Gastrocnemius medialis (tissue), 4 donors: ENCODE results near the gene SRSF9. TPM values are rescaled to one million over a fixed set of nuclear protein-coding genes. Genes with fewer than 3 reads are reported as not detected.

ENCODE experiments used
- ATAC-seq, 2 donors: fragments of 150-250 bp; one replicate each; pipeline ENCODE4 v1.9.1; 2016
- DNase-seq, 2 donors: peaks; one replicate each; pipeline ENCODE4 v3.0.0-alpha.2; 2019
- H3K27ac ChIP-seq, 4 donors: fragments of 200-600 bp; sonication (generic); 1 replicate in 1 of 4; 2 replicates in 3 of 4; pipeline ENCODE4 v1.5.1; 2016 to 2018; ENCODE audit warnings: mild to moderate bottlenecking in 2 of 4, moderate library complexity in 1 of 4
- H3K27me3 ChIP-seq, 3 donors: fragments of 200-600 bp; sonication (generic) in 2 of 3; 1 replicate in 1 of 3; 2 replicates in 2 of 3; pipeline versions ENCODE4 v1.5.1 to v1.6.0; 2016 to 2019; ENCODE audit warnings: mild to moderate bottlenecking in 1 of 3, moderate library complexity in 1 of 3
- H3K36me3 ChIP-seq, 2 donors: fragments of 200-600 bp; sonication (generic) in 1 of 2; one replicate each; pipeline ENCODE4 v1.5.1; 2017 to 2018
- H3K4me1 ChIP-seq, 2 donors: fragments of 200-600 bp; sonication (generic) in 1 of 2; one replicate each; pipeline ENCODE4 v1.5.1; 2016 to 2017; ENCODE audit warnings: mild to moderate bottlenecking in 2 of 2
- H3K4me3 ChIP-seq, 4 donors: fragments of 200-600 bp; sonication (generic) in 3 of 4; 1 replicate in 1 of 4; 2 replicates in 3 of 4; pipeline ENCODE4 v1.5.1; 2016 to 2019; ENCODE audit warnings: mild to moderate bottlenecking in 2 of 4
- H3K9me3 ChIP-seq, 3 donors: fragments of 200-600 bp; sonication (generic) in 2 of 3; 1 replicate in 1 of 3; 2 replicates in 2 of 3; pipeline ENCODE4 v1.5.1; 2016 to 2019
- CTCF ChIP-seq, 5 experiments: fragments of 450-650 bp in 3 of 5; fragments of 200-600 bp in 2 of 5; sonication (generic) in 2 of 5; IDR thresholded peaks in 4 of 5; conservative IDR thresholded peaks in 1 of 5; 1 replicate in 4 of 5; 2 replicates in 1 of 5; pipeline ENCODE4 v1.5.1; 2016 to 2019; ENCODE audit warnings: antibody characterized with exemption in 5 of 5, mild to moderate bottlenecking in 3 of 5, moderate library complexity in 3 of 5
- POLR2A ChIP-seq, 2 donors: fragments of 450-650 bp; IDR thresholded peaks; one replicate each; pipeline ENCODE4 v1.6.1; 2017; ENCODE audit warnings: antibody characterized with exemption in 2 of 2, mild to moderate bottlenecking in 2 of 2, moderate library complexity in 2 of 2
- in situ Hi-C, 4 donors: fragments of 200-750 bp; cut with MboI; loops; one replicate each; pipeline versions ENCODE4 v1.15.0 to v1.8.0; 2017; ENCODE audit warnings: low sequenced_read_pairs in 4 of 4
- intact Hi-C: fragments of 100-400 bp; cut with DNase I; formaldehyde crosslinking; loops from one replicate; pipeline ENCODE4 v1.15.1; 2023; ENCODE audit warnings: low total_unique reads
- total RNA-seq, 4 donors: library from RNA; depleted of rRNA; stranded (reverse); fragments of >200 nt; gene quantifications; one replicate each; pipeline versions ENCODE4 v1.1.0 to v1.2.3, GENCODE V29; 2016

Gene SRSF9
- total RNA-seq, 4 donors from 2014 or later: 13.5 to 18.6 (median 16.0) TPM

- no peak for DNase-seq
- Histone ChIP-seq H3K36me3 (no peaks in the 10 kb centered on the region), H3K4me3 (no peak overlapping the region), H3K27ac (no peak overlapping the region), H3K27me3 (peaks cover 0 to 2% (median 0%) of the 10 kb centered on the region in 3 donors), H3K4me1 (no peaks in the 10 kb centered on the region), H3K9me3 (no peaks in the 10 kb centered on the region)
- in situ Hi-C loops (loop anchor here in 3 of 4 donors (10.0 kb wide), 2 partner anchors 74 to 84 kb away; no protein-coding TSS in a partner anchor), intact Hi-C loops (no loop called here)
- no peak for TF ChIP-seq POLR2A (IDR thresholded peaks at IDR 0.05)
- no peak for TF ChIP-seq CTCF (IDR thresholded peaks at IDR 0.05 in 4 of 5, conservative IDR thresholded peaks at IDR 0.05 in 1 of 5)
- no peak for ATAC-seq
Observed at GRCh38 chr12:120428597-120429229, 40.8 kb downstream of the SRSF9 start.

GRCh38 chr12:120425797-120426196, 43.8 kb downstream of the SRSF9 start:
- Histone ChIP-seq H3K36me3 (no peaks in the 10 kb centered on the region), H3K9me3 (no peaks in the 10 kb centered on the region), H3K27ac (no peak overlapping the region), H3K4me3 (no peak overlapping the region), H3K27me3 (peaks cover 0 to 2% (median 0%) of the 10 kb centered on the region in 3 donors), H3K4me1 (no peaks in the 10 kb centered on the region)
- in situ Hi-C loops: loop anchor here in 3 of 4 donors (10.0 kb wide), 2 partner anchors 71 to 81 kb away; no protein-coding TSS in a partner anchor
- intact Hi-C loops: no loop called here
- DNase-seq (no peak), ATAC-seq (no peak)
- TF ChIP-seq POLR2A (IDR thresholded peaks at IDR 0.05): no peak
- no peak for TF ChIP-seq CTCF (IDR thresholded peaks at IDR 0.05 in 4 of 5, conservative IDR thresholded peaks at IDR 0.05 in 1 of 5)

GRCh38 chr12:120422892-120423456, 46.6 kb downstream of the SRSF9 start:
- Histone ChIP-seq H3K9me3 (no peaks in the 10 kb centered on the region), H3K27ac (no peak overlapping the region), H3K4me1 (no peaks in the 10 kb centered on the region), H3K27me3 (peaks cover 0 to 10% (median 8%) of the 10 kb centered on the region in 3 donors), H3K4me3 (no peak overlapping the region), H3K36me3 (no peaks in the 10 kb centered on the region)
- intact Hi-C loops: loop anchor here (5.0 kb wide), 1 partner anchor 81 kb away; no protein-coding TSS in a partner anchor
- ATAC-seq: no peak
- in situ Hi-C loops: loop anchor here in 3 of 4 donors (10.0 kb wide), 2 partner anchors 68 to 78 kb away; no protein-coding TSS in a partner anchor
- no peak for DNase-seq
- TF ChIP-seq CTCF (IDR thresholded peaks at IDR 0.05 in 4 of 5, conservative IDR thresholded peaks at IDR 0.05 in 1 of 5) (no peak), POLR2A (IDR thresholded peaks at IDR 0.05) (no peak)

GRCh38 chr12:120421701-120422100, 47.8 kb downstream of the SRSF9 start:
- DNase-seq (no peak), ATAC-seq (no peak)
- H3K9me3 ChIP-seq: no peaks in the 10 kb centered on the region
- intact Hi-C loops: loop anchor here (5.0 kb wide), 1 partner anchor 79 kb away; no protein-coding TSS in a partner anchor
- no peaks in the 10 kb centered on the region for H3K36me3 ChIP-seq
- H3K27ac ChIP-seq: no peak overlapping the region
- no peak overlapping the region for H3K4me3 ChIP-seq
- TF ChIP-seq CTCF (IDR thresholded peaks at IDR 0.05 in 4 of 5, conservative IDR thresholded peaks at IDR 0.05 in 1 of 5) (no peak), POLR2A (IDR thresholded peaks at IDR 0.05) (no peak)
- peaks cover 0 to 8% (median 8%) of the 10 kb centered on the region in 3 donors for H3K27me3 ChIP-seq
- in situ Hi-C loops: loop anchor here in 3 of 4 donors (10.0 kb wide), 2 partner anchors 67 to 77 kb away; no protein-coding TSS in a partner anchor
- no peaks in the 10 kb centered on the region for H3K4me1 ChIP-seq
